Liver (tissue), 9 donors: ENCODE results near the gene ADK. TPM values are rescaled to one million over a fixed set of nuclear protein-coding genes. Genes with fewer than 3 reads are reported as not detected.

ENCODE experiments used
- DNase-seq: peaks from one replicate; pipeline ENCODE4 v3.0.0-alpha.2; 2017; ENCODE audit warnings: low spot score
- H3K27ac ChIP-seq, 2 donors: one replicate each; pipeline ENCODE4 v1.7.0; 2013; ENCODE audit warnings: inconsistent platforms in 2 of 2, low read length in 2 of 2, control low read depth in 1 of 2, low read depth in 1 of 2, mild to moderate bottlenecking in 1 of 2
- H3K27me3 ChIP-seq, 4 donors: one replicate each; pipeline versions ENCODE4 v1.6.1 to v1.7.0; 2013; ENCODE audit warnings: low read length in 3 of 4, inconsistent platforms in 1 of 4, mild to moderate bottlenecking in 1 of 4, moderate library complexity in 1 of 4; ENCODE audit not compliant: control insufficient read depth in 4 of 4, insufficient read depth in 4 of 4
- H3K36me3 ChIP-seq, 4 donors: one replicate each; pipeline versions ENCODE4 v1.6.1 to v1.7.0; 2013; ENCODE audit warnings: low read length in 3 of 4, mild to moderate bottlenecking in 3 of 4, low read depth in 1 of 4, moderate library complexity in 1 of 4; ENCODE audit not compliant: control insufficient read depth in 4 of 4, insufficient read depth in 3 of 4
- H3K4me1 ChIP-seq, 4 donors: one replicate each; pipeline versions ENCODE4 v1.6.1 to v1.7.0; 2013; ENCODE audit warnings: low read length in 3 of 4, mild to moderate bottlenecking in 3 of 4, moderate library complexity in 1 of 4; ENCODE audit not compliant: control insufficient read depth in 4 of 4, insufficient read depth in 4 of 4
- H3K4me3 ChIP-seq, 3 donors: one replicate each; pipeline versions ENCODE4 v1.6.1 to v1.7.0; 2013; ENCODE audit warnings: low read length in 3 of 3, control low read depth in 1 of 3, low read depth in 1 of 3, mild to moderate bottlenecking in 1 of 3
- H3K9ac ChIP-seq, 2 donors: one replicate each; pipeline ENCODE4 v1.7.0; 2013; ENCODE audit warnings: low read length in 2 of 2, mild to moderate bottlenecking in 2 of 2, moderate library complexity in 2 of 2, control low read depth in 1 of 2, low read depth in 1 of 2
- H3K9me3 ChIP-seq, 4 donors: one replicate each; pipeline versions ENCODE4 v1.6.1 to v1.7.0; 2013; ENCODE audit warnings: low read length in 3 of 4; ENCODE audit not compliant: control insufficient read depth in 4 of 4
- CTCF ChIP-seq: fragments of 150-350 bp; IDR thresholded peaks from 2 replicates; pipeline ENCODE4 v1.5.1; 2017; ENCODE audit warnings: improper control_type of control experiment, low read depth, low read length; ENCODE audit not compliant: missing input control
- EGR1 ChIP-seq, 2 donors: IDR thresholded peaks; 2 replicates each; pipeline ENCODE4 v1.6.1; 2016 to 2018; ENCODE audit warnings: antibody characterized with exemption in 2 of 2, low read depth in 2 of 2
- FOXA1 ChIP-seq: IDR thresholded peaks from 2 replicates; pipeline ENCODE4 v1.6.1; 2016; ENCODE audit warnings: antibody characterized with exemption
- FOXA2 ChIP-seq: IDR thresholded peaks from 2 replicates; pipeline ENCODE4 v1.6.1; 2016; ENCODE audit warnings: antibody characterized with exemption
- GABPA ChIP-seq, 2 donors: IDR thresholded peaks in 1 of 2; conservative IDR thresholded peaks in 1 of 2; 2 replicates each; pipeline ENCODE4 v1.6.1; 2016; ENCODE audit warnings: antibody characterized with exemption in 2 of 2, mild to moderate bottlenecking in 1 of 2, moderate library complexity in 1 of 2
- HNF4A ChIP-seq, 2 donors: conservative IDR thresholded peaks; 2 replicates each; pipeline ENCODE4 v1.6.1; 2016; ENCODE audit warnings: antibody characterized with exemption in 2 of 2, mild to moderate bottlenecking in 2 of 2
- HNF4G ChIP-seq: IDR thresholded peaks from 2 replicates; pipeline ENCODE4 v1.6.1; 2016; ENCODE audit warnings: antibody characterized with exemption
- JUND ChIP-seq, 2 donors: IDR thresholded peaks; 2 replicates each; pipeline ENCODE4 v1.6.1; 2016; ENCODE audit warnings: antibody characterized with exemption in 2 of 2
- MAX ChIP-seq: IDR thresholded peaks from 2 replicates; pipeline ENCODE4 v1.6.1; 2016; ENCODE audit warnings: antibody characterized with exemption
- NR2F2 ChIP-seq: IDR thresholded peaks from 2 replicates; pipeline ENCODE4 v1.6.1; 2016; ENCODE audit warnings: antibody characterized with exemption
- RAD21 ChIP-seq, 2 donors: IDR thresholded peaks; 2 replicates each; pipeline ENCODE4 v1.6.1; 2016; ENCODE audit warnings: antibody characterized with exemption in 2 of 2, mild to moderate bottlenecking in 2 of 2
- RXRA ChIP-seq, 2 donors: IDR thresholded peaks; 2 replicates each; pipeline ENCODE4 v1.6.1; 2017 to 2018; ENCODE audit warnings: antibody characterized with exemption in 2 of 2, mild to moderate bottlenecking in 1 of 2
- SP1 ChIP-seq: IDR thresholded peaks from 2 replicates; pipeline ENCODE4 v1.6.1; 2018; ENCODE audit warnings: antibody characterized with exemption, mild to moderate bottlenecking
- TAF1 ChIP-seq: conservative IDR thresholded peaks from 2 replicates; pipeline ENCODE4 v1.6.1; 2016; ENCODE audit warnings: antibody characterized with exemption, mild to moderate bottlenecking
- YY1 ChIP-seq: IDR thresholded peaks from 2 replicates; pipeline ENCODE4 v1.6.1; 2016; ENCODE audit warnings: antibody characterized with exemption, mild to moderate bottlenecking
- WGBS: extraction: QIAGEN DNeasy Blood & Tissue Kit; methylation state at CpG from one replicate; pipeline ENCODE4 v1.1.7; 2013; 5-methylcytosine and 5-hydroxymethylcytosine counted together
- polyA plus RNA-seq, 2 donors: library from polyadenylated mRNA; stranded (reverse) in 1 of 2; unstranded in 1 of 2; fragments of 200-250 nt in 1 of 2; fragments of >200 nt in 1 of 2; fragmentation: Nextera tagmentation in 1 of 2; extraction: Ambion mirVana in 1 of 2; gene quantifications; one replicate each; pipeline versions ENCODE4 v1.2.1 to v1.2.3, GENCODE V29; 2013 to 2015
- total RNA-seq, 2 donors: library from RNA; depleted of rRNA; stranded (reverse); fragments of >200 nt; gene quantifications; one replicate each; pipeline ENCODE4 v1.2.3, GENCODE V29; 2014
- TF ChIP-seq, protein P1 (sequence below): IDR thresholded peaks from 2 replicates; pipeline ENCODE4 v1.6.1; 2016; ENCODE audit warnings: antibody characterized with exemption
- TF ChIP-seq, protein P2 (sequence below): IDR thresholded peaks from 2 replicates; pipeline ENCODE4 v1.6.1; 2016; ENCODE audit warnings: antibody characterized with exemption, mild to moderate bottlenecking
- TF ChIP-seq, protein P3 (sequence below): IDR thresholded peaks from 2 replicates; pipeline ENCODE4 v1.6.1; 2016; ENCODE audit warnings: antibody characterized with exemption
- donor health status: healthy.
- donor health status: healthy.
- donor health status: healthy.
- donor health status: healthy.
- donor health status: healthy.

Gene ADK
- total and polyA plus RNA-seq, 4 donors = 18.0 to 110 (median 65.5) TPM

GRCh38 chr10:74460812-74461211, 309.8 kb downstream of the ADK start:
- H3K27ac ChIP-seq = no peak overlapping the region

More at GRCh38 chr10:74460812-74461211, 309.8 kb downstream of the ADK start:
- no peak overlapping the region for H3K9ac ChIP-seq
- no peaks in the 10 kb centered on the region for H3K4me1 ChIP-seq
- no peak for DNase-seq
- H3K9me3 ChIP-seq = no peaks in the 10 kb centered on the region
- no peaks in the 10 kb centered on the region for H3K36me3 ChIP-seq
- H3K4me3 ChIP-seq = no peak overlapping the region
- no peak for TF ChIP-seq YY1
- no peak for TF ChIP-seq RXRA (IDR thresholded peaks at IDR 0.05)
- TF ChIP-seq MAX = no peak
- TF ChIP-seq, protein P1, sequence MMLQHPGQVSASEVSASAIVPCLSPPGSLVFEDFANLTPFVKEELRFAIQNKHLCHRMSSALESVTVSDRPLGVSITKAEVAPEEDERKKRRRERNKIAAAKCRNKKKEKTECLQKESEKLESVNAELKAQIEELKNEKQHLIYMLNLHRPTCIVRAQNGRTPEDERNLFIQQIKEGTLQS = no peak
- TF ChIP-seq NR2F2 = no peak
- TF ChIP-seq FOXA2 = no peak
- no peak for TF ChIP-seq RAD21 (IDR thresholded peaks at IDR 0.05)
- TF ChIP-seq, protein P2, sequence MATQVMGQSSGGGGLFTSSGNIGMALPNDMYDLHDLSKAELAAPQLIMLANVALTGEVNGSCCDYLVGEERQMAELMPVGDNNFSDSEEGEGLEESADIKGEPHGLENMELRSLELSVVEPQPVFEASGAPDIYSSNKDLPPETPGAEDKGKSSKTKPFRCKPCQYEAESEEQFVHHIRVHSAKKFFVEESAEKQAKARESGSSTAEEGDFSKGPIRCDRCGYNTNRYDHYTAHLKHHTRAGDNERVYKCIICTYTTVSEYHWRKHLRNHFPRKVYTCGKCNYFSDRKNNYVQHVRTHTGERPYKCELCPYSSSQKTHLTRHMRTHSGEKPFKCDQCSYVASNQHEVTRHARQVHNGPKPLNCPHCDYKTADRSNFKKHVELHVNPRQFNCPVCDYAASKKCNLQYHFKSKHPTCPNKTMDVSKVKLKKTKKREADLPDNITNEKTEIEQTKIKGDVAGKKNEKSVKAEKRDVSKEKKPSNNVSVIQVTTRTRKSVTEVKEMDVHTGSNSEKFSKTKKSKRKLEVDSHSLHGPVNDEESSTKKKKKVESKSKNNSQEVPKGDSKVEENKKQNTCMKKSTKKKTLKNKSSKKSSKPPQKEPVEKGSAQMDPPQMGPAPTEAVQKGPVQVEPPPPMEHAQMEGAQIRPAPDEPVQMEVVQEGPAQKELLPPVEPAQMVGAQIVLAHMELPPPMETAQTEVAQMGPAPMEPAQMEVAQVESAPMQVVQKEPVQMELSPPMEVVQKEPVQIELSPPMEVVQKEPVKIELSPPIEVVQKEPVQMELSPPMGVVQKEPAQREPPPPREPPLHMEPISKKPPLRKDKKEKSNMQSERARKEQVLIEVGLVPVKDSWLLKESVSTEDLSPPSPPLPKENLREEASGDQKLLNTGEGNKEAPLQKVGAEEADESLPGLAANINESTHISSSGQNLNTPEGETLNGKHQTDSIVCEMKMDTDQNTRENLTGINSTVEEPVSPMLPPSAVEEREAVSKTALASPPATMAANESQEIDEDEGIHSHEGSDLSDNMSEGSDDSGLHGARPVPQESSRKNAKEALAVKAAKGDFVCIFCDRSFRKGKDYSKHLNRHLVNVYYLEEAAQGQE = no peak
- no peak for TF ChIP-seq JUND (IDR thresholded peaks at IDR 0.05)
- TF ChIP-seq TAF1 = no peak
- no peak for TF ChIP-seq HNF4A (conservative IDR thresholded peaks at IDR 0.05)
- TF ChIP-seq SP1 = no peak
- no peak for TF ChIP-seq EGR1 (IDR thresholded peaks at IDR 0.05; ENCODE audit: low read depth in 2 of 2)
- no peak for TF ChIP-seq FOXA1
- TF ChIP-seq GABPA (IDR thresholded peaks at IDR 0.05 in 1 of 2, conservative IDR thresholded peaks at IDR 0.05 in 1 of 2) = no peak
- TF ChIP-seq CTCF = no peak
- no peak for TF ChIP-seq HNF4G
- TF ChIP-seq, protein P3, sequence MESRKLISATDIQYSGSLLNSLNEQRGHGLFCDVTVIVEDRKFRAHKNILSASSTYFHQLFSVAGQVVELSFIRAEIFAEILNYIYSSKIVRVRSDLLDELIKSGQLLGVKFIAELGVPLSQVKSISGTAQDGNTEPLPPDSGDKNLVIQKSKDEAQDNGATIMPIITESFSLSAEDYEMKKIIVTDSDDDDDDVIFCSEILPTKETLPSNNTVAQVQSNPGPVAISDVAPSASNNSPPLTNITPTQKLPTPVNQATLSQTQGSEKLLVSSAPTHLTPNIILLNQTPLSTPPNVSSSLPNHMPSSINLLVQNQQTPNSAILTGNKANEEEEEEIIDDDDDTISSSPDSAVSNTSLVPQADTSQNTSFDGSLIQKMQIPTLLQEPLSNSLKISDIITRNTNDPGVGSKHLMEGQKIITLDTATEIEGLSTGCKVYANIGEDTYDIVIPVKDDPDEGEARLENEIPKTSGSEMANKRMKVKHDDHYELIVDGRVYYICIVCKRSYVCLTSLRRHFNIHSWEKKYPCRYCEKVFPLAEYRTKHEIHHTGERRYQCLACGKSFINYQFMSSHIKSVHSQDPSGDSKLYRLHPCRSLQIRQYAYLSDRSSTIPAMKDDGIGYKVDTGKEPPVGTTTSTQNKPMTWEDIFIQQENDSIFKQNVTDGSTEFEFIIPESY = no peak
- 74% methylated on average over 1 of the region's 1 CpG for WGBS
- no peaks in the 10 kb centered on the region for H3K27me3 ChIP-seq
